Fibroblast of lung (primary cell): ENCODE data around the gene PMAIP1.

ENCODE experiments used
- CTCF ChIP-seq, 2 donors: IDR thresholded peaks in 1 of 2; conservative IDR thresholded peaks in 1 of 2; 1 replicate in 1 of 2; 2 replicates in 1 of 2; pipeline ENCODE4 v1.5.1; 2011 to 2012; ENCODE audit warnings: low read length in 2 of 2, control low read depth in 1 of 2, inconsistent platforms in 1 of 2, low read depth in 1 of 2, mild to moderate bottlenecking in 1 of 2
- EZH2 ChIP-seq: IDR thresholded peaks from 2 replicates; pipeline ENCODE4 v1.5.1; 2012; ENCODE audit warnings: low read length, control low read depth, mild to moderate bottlenecking; ENCODE audit errors: missing control alignments

GRCh38 chr18:59951591-59951990, 51.8 kb downstream of the PMAIP1 start:
- no peak for TF ChIP-seq CTCF (conservative IDR thresholded peaks at IDR 0.05 in 1 of 2, IDR thresholded peaks at IDR 0.05 in 1 of 2; ENCODE audit: low read depth in 1 of 2, low read length in 2 of 2)
- no peak for TF ChIP-seq EZH2
